GM19351 (cell line): Measurements from ENCODE around the gene PARD3.
A peak's percentile ranks its signal among the peaks of the same experiment; 100 is the strongest.

ENCODE experiments used
- ATAC-seq: cut with Tn5 transposase; IDR thresholded peaks from one replicate; pipeline ENCODE4 v1.9.1; 2021; ENCODE audit warnings: mild to moderate bottlenecking, moderate library complexity; ENCODE audit not compliant: unreplicated experiment

The PARD3 gene

GRCh38 chr10:34551295-34551694 lies 263.8 kb downstream of the PARD3 start:
- no peak for ATAC-seq

GRCh38 chr10:34549953-34550352 lies 265.1 kb downstream of the PARD3 start:
- no peak for ATAC-seq

- ATAC-seq, result no peak
These were observed 266.1 kb downstream of the PARD3 start for GRCh38 chr10:34549001-34549400.

GRCh38 chr10:34548466-34548865 lies 266.6 kb downstream of the PARD3 start:
- no peak for ATAC-seq

GRCh38 chr10:34547695-34548094 lies 267.4 kb downstream of the PARD3 start:
- ATAC-seq, result no peak

- no peak for ATAC-seq
These were observed 267.8 kb downstream of the PARD3 start for GRCh38 chr10:34547291-34547690.

- no peak for ATAC-seq
These were observed 270.7 kb downstream of the PARD3 start for GRCh38 chr10:34544400-34544799.

GRCh38 chr10:34543716-34544115 lies 271.4 kb downstream of the PARD3 start:
- ATAC-seq, result no peak

- ATAC-seq, result no peak
These were observed 274.6 kb downstream of the PARD3 start for GRCh38 chr10:34540492-34540891.

- ATAC-seq, result no peak
These were observed 275.4 kb downstream of the PARD3 start for GRCh38 chr10:34539533-34540315.

GRCh38 chr10:34538281-34538829 lies 276.7 kb downstream of the PARD3 start:
- peak; percentile 38 for ATAC-seq

- peak; percentile 81 for ATAC-seq
These were observed 277.4 kb downstream of the PARD3 start for GRCh38 chr10:34537629-34538231.

GRCh38 chr10:34535872-34536271 lies 279.2 kb downstream of the PARD3 start:
- ATAC-seq, result no peak

- ATAC-seq, result no peak
These were observed 284.3 kb downstream of the PARD3 start for GRCh38 chr10:34530778-34531177.

- ATAC-seq, result no peak
These were observed 286.8 kb downstream of the PARD3 start for GRCh38 chr10:34528320-34528719.

- no peak for ATAC-seq
These were observed 288.1 kb downstream of the PARD3 start for GRCh38 chr10:34526758-34527730.

GRCh38 chr10:34526186-34526585 lies 288.9 kb downstream of the PARD3 start:
- no peak for ATAC-seq

- ATAC-seq, result no peak
These were observed 290.6 kb downstream of the PARD3 start for GRCh38 chr10:34524369-34525091.

- no peak for ATAC-seq
These were observed 291.9 kb downstream of the PARD3 start for GRCh38 chr10:34523017-34523767.

GRCh38 chr10:34522546-34522945 lies 292.6 kb downstream of the PARD3 start:
- no peak for ATAC-seq
